ENCODE data around the gene LCE3B.

Gene LCE3B

GRCh38 chr1:152663098-152663497, 49.5 kb downstream of the LCE3B start, which contains the start of gene LCE2D:
TSS of gene LCE2D (plus strand) at chr1:152663380. CDS start at chr1:152664106, 726 bp downstream.
- DNase-seq: no peak

All from stimulated activated CD8-positive, alpha-beta memory T cell treated with anti-CD3 and anti-CD28 coated beads, Interleukin-4, amount 100 ng/mL, for 48 hours (primary cell).